K562 (cell line): ENCODE data around the gene SUPT5H. TPM values are rescaled to one million over a fixed set of nuclear protein-coding genes. Genes with fewer than 3 reads are reported as not detected.

Source experiments
- ARNT ChIP-seq, 2 experiments: fragments of 450-650 bp; IDR thresholded peaks; 2 replicates each; pipeline ENCODE4 v1.6.1; 2016; ENCODE audit warnings: mild to moderate bottlenecking in 1 of 2
- CAMTA2 ChIP-seq: fragments of 250-450 bp; sonication (Bioruptor Pico); conservative IDR thresholded peaks from 2 replicates; pipeline ENCODE4 v1.5.1; 2022
- CBFB ChIP-seq: sonication (generic); formaldehyde crosslinking; IDR thresholded peaks from 2 replicates; pipeline ENCODE4 v1.4.0; 2020; ENCODE audit warnings: mild to moderate bottlenecking, missing genetic modification reagents
- CBX3 ChIP-seq, 2 experiments: IDR thresholded peaks; 1 replicate in 1 of 2; 2 replicates in 1 of 2; pipeline ENCODE4 v1.6.1; 2012; ENCODE audit warnings: inconsistent platforms in 2 of 2, low read length in 2 of 2, borderline replicate concordance in 1 of 2, control low read depth in 1 of 2
- CHD1 ChIP-seq: fragments of 200-600 bp; sonication (generic); IDR thresholded peaks from one replicate; pipeline ENCODE4 v1.6.1; 2012; ENCODE audit warnings: mild to moderate bottlenecking, moderate library complexity, low read length, inconsistent platforms
- CTBP1 ChIP-seq: fragments of 450-650 bp; IDR thresholded peaks from 2 replicates; pipeline ENCODE4 v1.6.1; 2016; ENCODE audit warnings: borderline replicate concordance
- DNMT1 ChIP-seq: fragments of 450-650 bp; IDR thresholded peaks from 2 replicates; pipeline ENCODE4 v1.6.1; 2016; ENCODE audit warnings: antibody characterized with exemption, mild to moderate bottlenecking
- ELF2 ChIP-seq: fragments of 250-450 bp; sonication (Bioruptor Pico); IDR thresholded peaks from 2 replicates; pipeline ENCODE4 v1.5.0; 2021; ENCODE audit warnings: mild to moderate bottlenecking
- HDAC2 ChIP-seq: fragments of 450-650 bp; IDR thresholded peaks from 2 replicates; pipeline ENCODE4 v1.6.1; 2016; ENCODE audit warnings: mild to moderate bottlenecking
- ILK ChIP-seq: fragments of 450-650 bp; IDR thresholded peaks from 2 replicates; pipeline ENCODE4 v1.6.1; 2016; ENCODE audit warnings: missing genetic modification characterization, low read depth, mild to moderate bottlenecking, missing compliant biosample characterization, moderate library complexity, borderline replicate concordance
- MECOM ChIP-seq: fragments of 250-450 bp; sonication (Bioruptor Pico); IDR thresholded peaks from 2 replicates; pipeline ENCODE4 v1.8.0; 2022; ENCODE audit warnings: inconsistent platforms
- MED1 ChIP-seq: sonication (generic); formaldehyde crosslinking; IDR thresholded peaks from 2 replicates; pipeline ENCODE4 v1.8.1; 2023; ENCODE audit warnings: missing genetic modification reagents, borderline replicate concordance
- MYC ChIP-seq, 2 experiments: fragments of 250-450 bp in 1 of 2; sonication (Bioruptor Pico) in 1 of 2; IDR thresholded peaks; 2 replicates each; pipeline versions ENCODE4 v1.5.1 to v1.6.1; 2012 to 2021; ENCODE audit warnings: low read depth in 2 of 2, borderline replicate concordance in 1 of 2, improper control_type of control experiment in 1 of 2, low read length in 1 of 2, mild to moderate bottlenecking in 1 of 2, moderate library complexity in 1 of 2
- NFXL1 ChIP-seq: fragments of 450-650 bp; formaldehyde crosslinking; IDR thresholded peaks from 2 replicates; pipeline ENCODE4 v1.4.0; 2021; ENCODE audit warnings: mild to moderate bottlenecking
- PML ChIP-seq: IDR thresholded peaks from 2 replicates; pipeline ENCODE4 v1.6.1; 2012; ENCODE audit warnings: low read length, inconsistent platforms
- POLR3G ChIP-seq: IDR thresholded peaks from 2 replicates; pipeline ENCODE4 v1.6.1; 2011; ENCODE audit not compliant: insufficient read length, insufficient replicate concordance; ENCODE audit errors: extremely low read depth
- PURB ChIP-seq: sonication (generic); formaldehyde crosslinking; IDR thresholded peaks from 2 replicates; pipeline ENCODE4 v1.9.0; 2021; ENCODE audit warnings: low read depth, mild to moderate bottlenecking, missing genetic modification reagents
- SMARCA5 ChIP-seq: fragments of 450-650 bp; IDR thresholded peaks from 2 replicates; pipeline ENCODE4 v1.6.1; 2016
- SP1 ChIP-seq: sonication (generic); formaldehyde crosslinking; IDR thresholded peaks from 2 replicates; pipeline ENCODE4 v1.8.1; 2022; ENCODE audit warnings: mild to moderate bottlenecking, missing genetic modification reagents
- YBX1 ChIP-seq: fragments of 450-650 bp; IDR thresholded peaks from 2 replicates; pipeline ENCODE4 v1.7.1; 2016; ENCODE audit warnings: mild to moderate bottlenecking
- ZNF589 ChIP-seq: fragments of 200-800 bp; sonication (Bioruptor generic); IDR thresholded peaks from 2 replicates; pipeline ENCODE4 v1.6.1; 2016; ENCODE audit warnings: low read depth, missing genetic modification characterization, missing compliant biosample characterization
- ZNF644 ChIP-seq: fragments of 200-800 bp; sonication (Bioruptor generic); IDR thresholded peaks from 2 replicates; pipeline ENCODE4 v1.6.1; 2016; ENCODE audit warnings: low read depth, missing genetic modification characterization, missing compliant biosample characterization
- polyA plus RNA-seq, 8 experiments: library from polyadenylated mRNA; depleted of rRNA in 4 of 8; stranded (reverse) in 5 of 8; unstranded in 3 of 8; fragments of >200 nt; fragmentation: Nextera tagmentation in 2 of 8; fragmentation: Illumina TruSeq in 1 of 8; extraction: Ambion mirVana in 2 of 8; extraction: Trizol in 1 of 8; gene quantifications; 2 replicates each; pipeline versions ENCODE4 v1.2.1 to v1.2.3, GENCODE V29; 2011 to 2014; ENCODE audit warnings: inconsistent platforms in 1 of 8, missing spikeins in 1 of 8
- total RNA-seq, 7 experiments: library from RNA; depleted of rRNA in 6 of 7; stranded (reverse); fragments of >200 nt in 6 of 7; fragmentation: Illumina TruSeq in 2 of 7; extraction: Trizol in 2 of 7; gene quantifications; 2 replicates each; pipeline versions ENCODE4 v1.2.1 to v1.2.3, GENCODE V29; 2011 to 2021; ENCODE audit warnings: low replicate concordance in 1 of 7
- TF ChIP-seq, protein P1 (sequence below): fragments of 450-650 bp; conservative IDR thresholded peaks from 2 replicates; pipeline ENCODE4 v1.6.1; 2016; ENCODE audit warnings: missing genetic modification characterization, low read depth, mild to moderate bottlenecking, control low read depth, missing compliant biosample characterization
- TF ChIP-seq, protein P2 (sequence below): sonication (generic); formaldehyde crosslinking; IDR thresholded peaks from 2 replicates; pipeline ENCODE4 v1.8.1; 2022; ENCODE audit warnings: missing genetic modification reagents

SUPT5H gene
- total and polyA plus RNA-seq, 9 of the 15 experiments (the other 6 are each of a cell fraction or from before 2014, with no cell fraction given) = 13.3 to 85.9 (median 35.9) TPM

GRCh38 chr19:39435499-39436349, 9.7 kb upstream of the SUPT5H start, which contains the start of gene RPS16 (continued):
- TF ChIP-seq ILK = no peak
- peak; percentile 94 for TF ChIP-seq SP1 (CRISPR knock-in tag)
- TF ChIP-seq CBFB (CRISPR knock-in tag) = 0 out of 2 replicates have a peak, but pooled peaks have one; percentile 53
- TF ChIP-seq CHD1 = peak; percentile 95
- TF ChIP-seq ZNF644 (tag) = no peak
- TF ChIP-seq DNMT1 = 0 out of 2 replicates have a peak, but pooled peaks have one; percentile 56
- TF ChIP-seq, protein P1, sequence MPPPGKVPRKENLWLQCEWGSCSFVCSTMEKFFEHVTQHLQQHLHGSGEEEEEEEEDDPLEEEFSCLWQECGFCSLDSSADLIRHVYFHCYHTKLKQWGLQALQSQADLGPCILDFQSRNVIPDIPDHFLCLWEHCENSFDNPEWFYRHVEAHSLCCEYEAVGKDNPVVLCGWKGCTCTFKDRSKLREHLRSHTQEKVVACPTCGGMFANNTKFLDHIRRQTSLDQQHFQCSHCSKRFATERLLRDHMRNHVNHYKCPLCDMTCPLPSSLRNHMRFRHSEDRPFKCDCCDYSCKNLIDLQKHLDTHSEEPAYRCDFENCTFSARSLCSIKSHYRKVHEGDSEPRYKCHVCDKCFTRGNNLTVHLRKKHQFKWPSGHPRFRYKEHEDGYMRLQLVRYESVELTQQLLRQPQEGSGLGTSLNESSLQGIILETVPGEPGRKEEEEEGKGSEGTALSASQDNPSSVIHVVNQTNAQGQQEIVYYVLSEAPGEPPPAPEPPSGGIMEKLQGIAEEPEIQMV (tag) = peak; percentile 99
- no peak for TF ChIP-seq YBX1
- peak; percentile 38; the same call in 1 of the 2 replicates for TF ChIP-seq ZNF589
- peak; percentile 66; the same call in 1 of the 2 replicates for TF ChIP-seq HDAC2
- TF ChIP-seq MED1 (CRISPR knock-in tag) = no peak
- TF ChIP-seq MYC (IDR thresholded peaks at IDR 0.05; ENCODE audit: low read depth, low read length) = peak; percentile 99
- peak; percentile 95; the same call in 1 of the 2 replicates for TF ChIP-seq MYC (CRISPR knock-in tag; IDR thresholded peaks at IDR 0.05; ENCODE audit: borderline replicate concordance, low read depth)
- TF ChIP-seq PML = peak; percentile 87
- TF ChIP-seq PURB = no peak
- TF ChIP-seq MECOM = no peak
- no peak for TF ChIP-seq NFXL1
- TF ChIP-seq POLR3G = no peak
- TF ChIP-seq ARNT (IDR thresholded peaks at IDR 0.05) = no peak
- TF ChIP-seq CAMTA2 (CRISPR knock-in tag) = 0 out of 2 replicates have a peak, but pooled peaks have one; percentile 64
- TF ChIP-seq, protein P2, sequence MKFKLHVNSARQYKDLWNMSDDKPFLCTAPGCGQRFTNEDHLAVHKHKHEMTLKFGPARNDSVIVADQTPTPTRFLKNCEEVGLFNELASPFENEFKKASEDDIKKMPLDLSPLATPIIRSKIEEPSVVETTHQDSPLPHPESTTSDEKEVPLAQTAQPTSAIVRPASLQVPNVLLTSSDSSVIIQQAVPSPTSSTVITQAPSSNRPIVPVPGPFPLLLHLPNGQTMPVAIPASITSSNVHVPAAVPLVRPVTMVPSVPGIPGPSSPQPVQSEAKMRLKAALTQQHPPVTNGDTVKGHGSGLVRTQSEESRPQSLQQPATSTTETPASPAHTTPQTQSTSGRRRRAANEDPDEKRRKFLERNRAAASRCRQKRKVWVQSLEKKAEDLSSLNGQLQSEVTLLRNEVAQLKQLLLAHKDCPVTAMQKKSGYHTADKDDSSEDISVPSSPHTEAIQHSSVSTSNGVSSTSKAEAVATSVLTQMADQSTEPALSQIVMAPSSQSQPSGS = no peak
- no peak for TF ChIP-seq SMARCA5
- peak; percentile 66 for TF ChIP-seq CTBP1
- no peak; a peak in 1 of 3 replicates for TF ChIP-seq CBX3 (IDR thresholded peaks at IDR 0.05; ENCODE audit: borderline replicate concordance in 1 of 2, low read length in 2 of 2)
- TF ChIP-seq ELF2 (CRISPR knock-in tag) = peak; percentile 73
